ENCODE data around the gene CHMP5.

The CHMP5 gene

GRCh38 chr9:33290247-33291030 lies 25.6 kb downstream of the CHMP5 start, which contains the start of gene NFX1:
Gene NFX1 (plus strand): TSS chr9:33290516. CDS start chr9:33290573, 57 bp downstream.
- peaks cover 38% of the 10 kb centered on the region for H3K36me3 ChIP-seq (ENCODE audit: insufficient read depth, insufficient read length, low read length)
- peak; percentile 97 for DNase-seq (ENCODE audit: low read depth, low spot score)

GRCh38 chr9:33291031-33291397 lies 26.2 kb downstream of the CHMP5 start:
- H3K9ac ChIP-seq (ENCODE audit: insufficient read length, low read depth), result peak overlapping the region; percentile 92
- H3K36me3 ChIP-seq (ENCODE audit: insufficient read depth, insufficient read length, low read length), result peaks cover 42% of the 10 kb centered on the region
- peaks cover 2% of the 10 kb centered on the region for H3K4me1 ChIP-seq (ENCODE audit: insufficient read depth, insufficient read length)
- TF ChIP-seq YY1 (IDR thresholded peaks at IDR 0.05; ENCODE audit: insufficient read depth, insufficient read length) (no peak), ZNF274 (IDR thresholded peaks at IDR 0.05; ENCODE audit: low read depth, low read length) (no peak), SUZ12 (IDR thresholded peaks at IDR 0.05; ENCODE audit: extremely low read depth, insufficient read depth, insufficient read length) (no peak)
- peak overlapping the region; percentile 87 for H3K4me3 ChIP-seq (ENCODE audit: insufficient read length, low read depth)
- no peaks in the 10 kb centered on the region for H3K9me3 ChIP-seq (ENCODE audit: insufficient read depth, low read length)
- DNase-seq (ENCODE audit: low read depth, low spot score), result no peak
- H3K27me3 ChIP-seq (ENCODE audit: insufficient read depth, insufficient read length), result no peaks in the 10 kb centered on the region

More at GRCh38 chr9:33290247-33291030, 25.6 kb downstream of the CHMP5 start, which contains the start of gene NFX1:
- Histone ChIP-seq H3K4me3 (ENCODE audit: insufficient read length, low read depth) (peak within 1 kb of the TSS; percentile 87), H3K27me3 (ENCODE audit: insufficient read depth, insufficient read length) (no peaks in the 10 kb centered on the region), H3K9me3 (ENCODE audit: insufficient read depth, low read length) (no peaks in the 10 kb centered on the region), H3K4me1 (ENCODE audit: insufficient read depth, insufficient read length) (peaks cover 2% of the 10 kb centered on the region), H3K9ac (ENCODE audit: insufficient read length, low read depth) (peak within 1 kb of the TSS; percentile 92)
- no peak for TF ChIP-seq SUZ12 (IDR thresholded peaks at IDR 0.05; ENCODE audit: extremely low read depth, insufficient read depth, insufficient read length)
- no peak for TF ChIP-seq ZNF274 (IDR thresholded peaks at IDR 0.05; ENCODE audit: low read depth, low read length)
- TF ChIP-seq YY1 (IDR thresholded peaks at IDR 0.05; ENCODE audit: insufficient read depth, insufficient read length), result peak; percentile 15

GRCh38 chr9:33291901-33292300 lies 27.1 kb downstream of the CHMP5 start:
- no peaks in the 10 kb centered on the region for H3K27me3 ChIP-seq (ENCODE audit: insufficient read depth, insufficient read length)
- H3K36me3 ChIP-seq (ENCODE audit: insufficient read depth, insufficient read length, low read length), result peaks cover 51% of the 10 kb centered on the region
- DNase-seq (ENCODE audit: low read depth, low spot score), result no peak
- peaks cover 2% of the 10 kb centered on the region for H3K4me1 ChIP-seq (ENCODE audit: insufficient read depth, insufficient read length)
- no peak for TF ChIP-seq ZNF274 (IDR thresholded peaks at IDR 0.05; ENCODE audit: low read depth, low read length)
- TF ChIP-seq SUZ12 (IDR thresholded peaks at IDR 0.05; ENCODE audit: extremely low read depth, insufficient read depth, insufficient read length), result no peak
- no peak for TF ChIP-seq YY1 (IDR thresholded peaks at IDR 0.05; ENCODE audit: insufficient read depth, insufficient read length)
- H3K4me3 ChIP-seq (ENCODE audit: insufficient read length, low read depth), result no peak overlapping the region
- H3K9ac ChIP-seq (ENCODE audit: insufficient read length, low read depth), result no peak overlapping the region
- no peaks in the 10 kb centered on the region for H3K9me3 ChIP-seq (ENCODE audit: insufficient read depth, low read length)

- peaks cover 2% of the 10 kb centered on the region for H3K4me1 ChIP-seq (ENCODE audit: insufficient read depth, insufficient read length)
- no peaks in the 10 kb centered on the region for H3K9me3 ChIP-seq (ENCODE audit: insufficient read depth, low read length)
- no peaks in the 10 kb centered on the region for H3K27me3 ChIP-seq (ENCODE audit: insufficient read depth, insufficient read length)
- no peak overlapping the region for H3K4me3 ChIP-seq (ENCODE audit: insufficient read length, low read depth)
- no peak overlapping the region for H3K9ac ChIP-seq (ENCODE audit: insufficient read length, low read depth)
- DNase-seq (ENCODE audit: low read depth, low spot score), result no peak
- H3K36me3 ChIP-seq (ENCODE audit: insufficient read depth, insufficient read length, low read length), result peaks cover 69% of the 10 kb centered on the region
- TF ChIP-seq ZNF274 (IDR thresholded peaks at IDR 0.05; ENCODE audit: low read depth, low read length) (no peak), YY1 (IDR thresholded peaks at IDR 0.05; ENCODE audit: insufficient read depth, insufficient read length) (no peak), SUZ12 (IDR thresholded peaks at IDR 0.05; ENCODE audit: extremely low read depth, insufficient read depth, insufficient read length) (no peak)
Measured at GRCh38 chr9:33293782-33294181, 28.9 kb downstream of the CHMP5 start.

- DNase-seq (ENCODE audit: low read depth, low spot score), result no peak
- Histone ChIP-seq H3K9ac (ENCODE audit: insufficient read length, low read depth) (no peak overlapping the region), H3K4me1 (ENCODE audit: insufficient read depth, insufficient read length) (no peaks in the 10 kb centered on the region), H3K9me3 (ENCODE audit: insufficient read depth, low read length) (no peaks in the 10 kb centered on the region), H3K36me3 (ENCODE audit: insufficient read depth, insufficient read length, low read length) (peaks cover 80% of the 10 kb centered on the region), H3K4me3 (ENCODE audit: insufficient read length, low read depth) (no peak overlapping the region), H3K27me3 (ENCODE audit: insufficient read depth, insufficient read length) (no peaks in the 10 kb centered on the region)
- TF ChIP-seq SUZ12 (IDR thresholded peaks at IDR 0.05; ENCODE audit: extremely low read depth, insufficient read depth, insufficient read length) (no peak), ZNF274 (IDR thresholded peaks at IDR 0.05; ENCODE audit: low read depth, low read length) (no peak), YY1 (IDR thresholded peaks at IDR 0.05; ENCODE audit: insufficient read depth, insufficient read length) (no peak)
Measured at GRCh38 chr9:33294670-33295432, 30.0 kb downstream of the CHMP5 start.

- no peak for DNase-seq (ENCODE audit: low read depth, low spot score)
- no peak overlapping the region for H3K4me3 ChIP-seq (ENCODE audit: insufficient read length, low read depth)
- no peak for TF ChIP-seq SUZ12 (IDR thresholded peaks at IDR 0.05; ENCODE audit: extremely low read depth, insufficient read depth, insufficient read length)
- TF ChIP-seq YY1 (IDR thresholded peaks at IDR 0.05; ENCODE audit: insufficient read depth, insufficient read length), result no peak
- TF ChIP-seq ZNF274 (IDR thresholded peaks at IDR 0.05; ENCODE audit: low read depth, low read length), result no peak
- no peak overlapping the region for H3K9ac ChIP-seq (ENCODE audit: insufficient read length, low read depth)
- no peaks in the 10 kb centered on the region for H3K4me1 ChIP-seq (ENCODE audit: insufficient read depth, insufficient read length)
- H3K27me3 ChIP-seq (ENCODE audit: insufficient read depth, insufficient read length), result no peaks in the 10 kb centered on the region
- no peaks in the 10 kb centered on the region for H3K9me3 ChIP-seq (ENCODE audit: insufficient read depth, low read length)
- peaks cover 86% of the 10 kb centered on the region for H3K36me3 ChIP-seq (ENCODE audit: insufficient read depth, insufficient read length, low read length)
Measured at GRCh38 chr9:33295571-33295970, 30.7 kb downstream of the CHMP5 start.

- Histone ChIP-seq H3K4me3 (ENCODE audit: insufficient read length, low read depth) (no peak overlapping the region), H3K27me3 (ENCODE audit: insufficient read depth, insufficient read length) (no peaks in the 10 kb centered on the region), H3K9ac (ENCODE audit: insufficient read length, low read depth) (no peak overlapping the region), H3K36me3 (ENCODE audit: insufficient read depth, insufficient read length, low read length) (peaks cover 97% of the 10 kb centered on the region), H3K4me1 (ENCODE audit: insufficient read depth, insufficient read length) (no peaks in the 10 kb centered on the region), H3K9me3 (ENCODE audit: insufficient read depth, low read length) (no peaks in the 10 kb centered on the region)
- no peak for TF ChIP-seq YY1 (IDR thresholded peaks at IDR 0.05; ENCODE audit: insufficient read depth, insufficient read length)
- no peak for TF ChIP-seq SUZ12 (IDR thresholded peaks at IDR 0.05; ENCODE audit: extremely low read depth, insufficient read depth, insufficient read length)
- no peak for TF ChIP-seq ZNF274 (IDR thresholded peaks at IDR 0.05; ENCODE audit: low read depth, low read length)
- DNase-seq (ENCODE audit: low read depth, low spot score), result no peak
Measured at GRCh38 chr9:33297432-33297831, 32.6 kb downstream of the CHMP5 start.
